Colon (tissue), 2 donors: Measurements from ENCODE around the gene CDK5RAP2.

Experiments
- FAIRE-seq: peaks from 2 replicates; lab custom pipeline; 2012; peaks lifted over from hg19 to GRCh38; lab: Jason Lieb, UNC
- donor health status: control.
- donor health status: control.

Gene CDK5RAP2

GRCh38 chr9:120396418-120396817 lies 183.5 kb downstream of the CDK5RAP2 start:
- FAIRE-seq: no peak

DNA sequence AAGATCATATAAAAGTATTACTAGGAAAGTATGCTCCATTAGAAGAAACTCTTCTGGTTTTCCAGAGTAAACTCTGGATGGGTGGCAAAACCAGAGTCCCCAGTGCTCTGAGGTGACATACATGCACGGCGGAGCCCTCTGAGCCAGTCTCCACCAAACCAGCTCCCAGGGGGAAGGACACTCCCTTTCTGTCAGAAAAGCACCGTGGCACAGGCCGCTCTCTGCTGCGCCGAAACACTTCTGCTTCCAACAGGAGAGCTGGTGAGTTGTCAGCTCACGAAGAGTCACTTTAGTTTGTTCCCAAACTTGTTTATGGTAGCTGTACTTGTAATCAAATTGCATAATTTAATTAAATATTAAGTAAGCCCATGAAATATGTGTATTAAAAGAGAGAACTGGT lies 184.6 kb downstream of the CDK5RAP2 start:
- FAIRE-seq: no peak

GRCh38 chr9:120394058-120394669 lies 185.8 kb downstream of the CDK5RAP2 start:
- FAIRE-seq: no peak

DNA sequence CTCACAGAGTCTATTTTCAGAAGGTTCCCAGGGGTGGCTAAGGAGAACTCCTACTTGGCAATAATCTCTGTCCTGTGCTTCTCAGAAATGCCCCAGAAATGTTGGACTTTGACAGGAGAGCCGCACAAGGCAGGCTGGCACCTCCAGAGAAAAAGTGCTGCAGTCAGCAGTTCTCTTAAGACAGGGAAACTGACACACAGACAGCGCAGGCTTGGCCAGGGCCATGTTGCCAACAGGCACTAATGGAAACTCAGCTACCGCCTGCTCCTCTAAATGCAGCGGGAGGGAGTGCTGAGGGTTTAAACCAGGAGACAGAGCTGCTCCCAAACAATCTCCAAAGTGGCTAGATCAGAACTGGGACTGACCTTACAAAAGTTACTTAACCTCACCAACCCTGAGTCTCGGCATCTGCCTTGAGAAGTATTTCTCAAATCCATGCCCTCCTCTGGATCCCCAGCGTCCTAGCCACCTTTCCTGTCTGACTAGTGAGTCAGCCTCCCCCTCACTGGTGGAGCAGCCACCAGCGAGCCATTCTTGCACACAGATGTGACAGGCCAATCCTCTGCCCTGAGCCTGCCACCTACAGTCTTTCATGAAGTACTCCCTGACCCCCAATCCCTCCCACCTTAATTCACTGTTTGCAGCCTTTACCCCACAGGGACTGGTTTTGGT lies 186.4 kb downstream of the CDK5RAP2 start:
- FAIRE-seq: no peak

GRCh38 chr9:120392711-120393110 lies 187.3 kb downstream of the CDK5RAP2 start:
- no peak for FAIRE-seq

DNA sequence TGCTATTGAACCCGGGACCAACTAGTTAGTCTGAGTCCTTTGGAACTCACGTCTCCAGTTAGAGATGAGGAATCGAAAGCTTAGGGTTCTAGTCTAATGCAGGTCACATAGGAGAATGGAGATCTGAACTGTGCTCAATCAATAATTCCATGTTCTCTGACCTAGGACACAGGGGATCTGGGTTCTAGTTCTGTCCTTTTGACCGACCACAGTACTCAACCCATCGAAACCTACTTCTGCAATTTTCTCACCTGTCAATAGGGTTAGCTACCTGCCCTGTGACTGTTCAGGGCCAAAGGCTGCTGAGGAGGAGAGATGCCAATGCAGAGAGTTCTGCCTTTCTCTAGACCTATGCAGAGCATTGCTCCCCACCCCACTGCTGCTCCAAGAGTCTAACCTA lies 187.7 kb downstream of the CDK5RAP2 start:
- no peak for FAIRE-seq

DNA sequence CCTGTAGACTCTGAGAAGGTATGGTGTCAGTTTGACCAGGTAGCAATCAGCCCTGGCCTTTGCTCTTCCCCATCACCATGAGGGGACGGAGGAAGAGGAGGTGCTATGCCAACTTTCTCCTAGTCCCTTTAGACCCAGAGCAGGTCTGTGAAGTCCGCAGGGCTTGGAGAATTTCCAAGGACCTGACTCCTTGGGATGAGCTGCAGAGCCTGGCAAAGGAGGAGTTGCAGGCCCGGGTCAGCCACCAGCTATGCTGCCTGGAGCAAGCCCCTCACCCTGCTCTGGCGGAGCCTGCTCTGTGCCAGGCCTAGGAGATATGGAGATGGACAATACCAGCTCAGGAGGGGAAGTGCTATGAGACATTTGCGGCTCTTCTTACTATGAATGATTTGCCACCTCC lies 188.3 kb downstream of the CDK5RAP2 start:
- FAIRE-seq: no peak

DNA sequence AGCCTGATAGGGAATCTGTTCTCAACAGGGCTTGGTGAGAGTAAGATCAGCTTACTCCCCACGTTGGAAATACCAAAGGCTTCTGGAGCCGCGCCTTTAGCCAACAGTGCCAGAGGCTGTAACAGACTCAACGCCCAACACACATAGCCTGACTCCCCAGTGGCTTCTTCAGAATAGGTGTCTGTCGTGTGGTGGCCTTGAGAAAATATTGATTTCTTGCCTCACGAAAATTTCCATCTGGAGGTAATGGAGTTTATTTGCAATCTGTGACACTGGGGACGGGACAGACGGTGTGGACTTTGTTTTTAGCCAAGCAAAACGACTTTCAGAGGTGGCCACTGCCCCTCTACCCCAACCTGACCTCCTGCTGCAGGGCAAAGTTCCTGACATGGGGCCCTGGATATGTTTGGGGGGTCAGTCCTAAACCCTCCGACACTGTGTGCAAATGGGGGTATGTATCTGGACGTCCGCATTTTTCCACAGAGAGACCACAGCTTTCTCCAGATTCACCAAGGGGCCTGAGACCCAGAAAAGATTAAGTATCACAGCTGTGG lies 189.3 kb downstream of the CDK5RAP2 start:
- no peak for FAIRE-seq

- no peak for FAIRE-seq
These were observed 190.1 kb downstream of the CDK5RAP2 start for GRCh38 chr9:120389867-120390266.

GRCh38 chr9:120389300-120389699 lies 190.7 kb downstream of the CDK5RAP2 start:
- no peak for FAIRE-seq

DNA sequence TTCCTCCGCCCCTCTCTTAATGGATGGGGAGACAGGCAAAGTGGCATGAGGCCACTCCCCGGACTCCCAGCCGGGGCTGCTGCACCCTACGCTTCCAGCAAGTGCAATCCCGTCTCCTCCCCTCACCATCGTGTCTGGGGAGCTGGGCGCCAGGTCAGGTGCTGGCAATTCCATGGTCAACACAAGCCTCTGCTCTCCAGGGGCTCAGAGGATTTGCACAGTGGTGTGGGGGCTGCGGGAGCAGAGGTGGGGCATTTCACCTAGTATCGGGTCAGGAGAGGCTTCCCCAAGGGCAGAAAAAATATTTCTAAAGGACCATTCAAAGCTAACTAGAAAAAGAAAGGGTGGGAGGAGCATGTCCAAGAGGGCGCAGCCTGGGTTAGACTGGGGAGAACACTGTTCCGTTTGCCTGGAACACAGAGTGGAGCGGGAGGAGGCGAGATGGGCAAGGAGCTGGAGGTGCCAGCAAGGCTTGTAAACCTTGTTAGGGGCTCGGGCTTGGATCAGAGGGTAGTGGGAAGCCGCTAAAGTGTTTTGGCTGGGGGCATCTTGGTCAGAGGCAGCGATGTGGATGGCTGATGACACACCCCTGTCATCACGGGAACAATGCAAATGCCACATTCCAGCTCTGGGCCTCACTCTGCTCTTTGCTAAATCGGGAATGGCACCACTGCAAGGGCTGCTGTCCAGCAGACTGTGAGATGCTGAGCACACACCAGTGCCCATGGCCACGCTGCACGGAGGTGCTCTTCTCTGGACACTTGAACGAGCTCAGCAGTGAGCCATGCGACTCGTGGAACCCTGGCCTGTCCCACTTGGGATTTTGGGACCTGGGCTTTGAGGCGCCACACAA lies 191.7 kb downstream of the CDK5RAP2 start:
- no peak for FAIRE-seq

- FAIRE-seq: no peak
These were observed 192.5 kb downstream of the CDK5RAP2 start for GRCh38 chr9:120387257-120388002.

DNA sequence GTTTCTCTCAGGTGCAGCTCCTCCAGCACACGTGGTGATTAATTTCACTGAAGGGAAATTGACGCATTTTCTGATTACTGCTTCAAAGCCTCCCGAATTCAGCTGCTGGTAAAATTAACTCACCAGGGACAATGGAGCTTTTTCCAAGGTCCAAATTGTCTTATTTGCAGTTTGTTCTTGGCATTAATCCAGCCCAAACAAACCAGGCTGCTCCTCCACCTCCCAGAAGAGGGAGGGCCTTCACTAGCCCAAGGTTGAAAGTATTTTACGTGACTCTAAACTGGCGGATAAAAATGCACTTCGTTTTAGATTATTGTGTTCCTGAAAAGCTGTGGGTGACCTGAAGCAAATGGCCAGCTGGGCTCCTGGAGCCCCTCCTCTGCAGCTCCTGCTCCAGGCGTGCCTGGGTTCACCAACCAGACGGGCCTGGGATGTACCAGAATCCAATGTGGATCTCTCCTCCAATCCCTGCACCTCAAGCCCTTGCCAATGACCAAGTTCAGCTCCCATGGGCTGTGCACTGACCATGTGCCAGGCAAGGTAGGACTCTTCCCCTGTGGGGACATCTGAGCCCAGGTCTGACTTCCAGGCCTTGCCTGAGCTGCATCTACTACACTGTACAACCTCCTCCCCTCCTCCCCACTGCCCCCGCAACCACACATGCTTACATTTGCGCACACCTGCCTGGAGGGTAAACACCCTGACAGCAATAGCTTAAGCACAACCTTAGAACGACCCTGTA lies 193.4 kb downstream of the CDK5RAP2 start:
- FAIRE-seq: no peak

DNA sequence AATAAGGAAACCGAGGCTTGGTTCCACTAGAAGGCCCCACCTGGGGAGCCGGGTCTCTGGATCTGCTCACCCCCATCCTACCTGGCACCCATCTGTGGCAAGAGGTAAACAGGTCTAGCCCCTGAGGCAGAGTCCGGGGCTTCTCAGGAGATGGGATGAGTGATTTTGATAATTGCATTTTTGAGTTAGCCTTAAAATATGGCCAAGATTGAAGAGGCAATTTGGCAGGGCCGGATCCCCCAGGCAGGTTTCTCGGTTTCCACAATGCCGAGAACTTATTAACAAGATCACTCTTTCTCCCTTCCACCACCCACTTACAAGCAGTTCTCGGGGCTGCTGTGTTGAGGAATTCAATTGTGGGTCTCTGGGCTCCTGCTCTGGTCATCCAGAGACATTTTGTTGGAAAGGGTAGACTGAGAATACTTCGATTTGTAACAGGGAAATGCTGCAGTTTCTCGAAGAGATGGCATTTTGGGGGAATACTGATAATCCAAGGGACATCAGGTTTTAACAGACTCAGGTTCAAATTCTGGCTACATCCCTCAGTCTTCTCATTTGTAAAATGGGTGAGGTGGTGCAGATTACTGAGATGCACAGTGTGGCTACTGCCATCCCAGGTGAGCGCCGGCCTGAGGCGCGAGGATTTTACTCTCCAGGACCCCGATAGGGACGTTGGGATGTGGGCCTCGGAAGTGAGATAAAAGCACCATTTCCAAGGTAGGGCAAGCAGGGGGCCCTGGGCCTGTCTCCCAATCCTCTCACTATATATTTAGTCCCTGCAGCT lies 194.2 kb downstream of the CDK5RAP2 start:
- FAIRE-seq: no peak

DNA sequence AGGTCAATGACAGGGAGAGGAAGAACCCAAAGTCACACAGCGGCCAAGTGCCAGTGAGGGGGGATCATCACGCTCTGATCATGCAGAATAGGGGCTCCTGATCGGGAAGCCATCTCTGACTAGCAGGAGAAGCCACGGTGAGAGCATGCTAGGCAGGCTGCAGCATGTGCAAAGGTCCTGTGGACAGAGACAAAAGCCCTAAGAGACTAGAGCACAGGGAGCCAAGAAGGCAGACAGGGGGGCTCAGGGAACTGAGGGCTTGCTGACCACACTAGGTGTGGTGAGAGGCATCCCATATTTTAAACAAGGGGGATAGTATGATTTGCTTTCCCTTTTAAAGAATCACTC lies 195.1 kb downstream of the CDK5RAP2 start:
- FAIRE-seq: no peak

- FAIRE-seq: no peak
These were observed 195.7 kb downstream of the CDK5RAP2 start for GRCh38 chr9:120383999-120384924.

DNA sequence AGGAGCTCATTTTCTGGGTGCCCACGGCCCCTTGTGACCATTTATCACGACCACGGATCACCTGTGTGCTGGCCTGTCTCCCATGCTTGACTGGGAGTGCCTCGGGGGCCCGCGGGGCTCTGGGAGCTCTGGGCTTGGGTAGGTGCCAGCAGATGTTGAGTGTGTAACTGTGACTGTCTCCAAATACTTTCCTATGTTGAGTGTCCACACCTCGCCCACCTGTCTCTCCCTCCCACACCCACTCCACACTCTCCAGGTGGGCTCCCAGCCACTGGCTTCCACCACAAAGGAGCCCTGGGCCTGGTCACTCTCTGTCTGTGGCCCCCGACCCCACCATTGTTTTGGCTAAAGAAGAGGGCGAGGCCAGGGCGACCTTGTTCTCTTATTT lies 196.4 kb downstream of the CDK5RAP2 start:
- no peak for FAIRE-seq

- no peak for FAIRE-seq
These were observed 197.5 kb downstream of the CDK5RAP2 start for GRCh38 chr9:120382453-120382852.

GRCh38 chr9:120381839-120382238 lies 198.1 kb downstream of the CDK5RAP2 start:
- no peak for FAIRE-seq

GRCh38 chr9:120379611-120380010 lies 200.4 kb downstream of the CDK5RAP2 start:
- no peak for FAIRE-seq
